HG03442 (cell line): Measurements from ENCODE around the gene MAP4K3.

Experiments
- ATAC-seq: cut with Tn5 transposase; IDR thresholded peaks from one replicate; pipeline ENCODE4 v1.9.1; 2021; ENCODE audit warnings: mild to moderate bottlenecking, moderate library complexity; ENCODE audit not compliant: unreplicated experiment

MAP4K3 gene

GRCh38 chr2:39213015-39213414, 224.1 kb downstream of the MAP4K3 start:
- ATAC-seq, result no peak

- no peak for ATAC-seq
Observed at GRCh38 chr2:39210846-39211245, 226.2 kb downstream of the MAP4K3 start.

GRCh38 chr2:39203382-39203781, 233.7 kb downstream of the MAP4K3 start:
- ATAC-seq, result no peak

- ATAC-seq, result no peak
Observed at GRCh38 chr2:39202639-39203369, 234.3 kb downstream of the MAP4K3 start.
